Nephron (organoid): ENCODE results near the gene EGFR.

Experiments
- H3K27ac Mint-ChIP-seq, 3 experiments: 2 replicates each; pipeline ENCODE4 v1.8.0; 2020; ENCODE audit warnings: mixed read lengths in 3 of 3, mild to moderate bottlenecking in 2 of 3, moderate library complexity in 1 of 3
- H3K27me3 Mint-ChIP-seq: 2 replicates; pipeline ENCODE4 v1.8.0; 2021; ENCODE audit warnings: low read depth, mild to moderate bottlenecking, moderate library complexity, mixed read lengths
- H3K36me3 Mint-ChIP-seq: 2 replicates; pipeline ENCODE4 v1.8.0; 2020; ENCODE audit warnings: low read depth, mixed read lengths
- H3K4me1 Mint-ChIP-seq: 2 replicates; pipeline ENCODE4 v1.8.0; 2020; ENCODE audit warnings: mixed read lengths
- H3K4me3 Mint-ChIP-seq, 3 experiments: 2 replicates each; pipeline ENCODE4 v1.8.0; 2020; ENCODE audit warnings: mild to moderate bottlenecking in 3 of 3, mixed read lengths in 3 of 3, moderate library complexity in 2 of 3
- H3K9me3 Mint-ChIP-seq: 2 replicates; pipeline ENCODE4 v1.8.0; 2020; ENCODE audit warnings: mixed read lengths
- TF ChIP-seq, protein P1 (sequence below), 3 experiments: fragments of 200-600 bp; sonication (generic); IDR thresholded peaks; one replicate each; pipeline ENCODE4 v1.5.0; 2021; ENCODE audit warnings: antibody characterized with exemption in 3 of 3; ENCODE audit not compliant: unreplicated experiment in 3 of 3

EGFR gene

GRCh38 chr7:54981913-54982312 is 36.9 kb upstream of the EGFR start:
- H3K4me3 Mint-ChIP-seq, result no peak overlapping the region
- H3K36me3 Mint-ChIP-seq, result no peaks in the 10 kb centered on the region
- no peak overlapping the region for H3K27ac Mint-ChIP-seq
- TF ChIP-seq, protein P1, sequence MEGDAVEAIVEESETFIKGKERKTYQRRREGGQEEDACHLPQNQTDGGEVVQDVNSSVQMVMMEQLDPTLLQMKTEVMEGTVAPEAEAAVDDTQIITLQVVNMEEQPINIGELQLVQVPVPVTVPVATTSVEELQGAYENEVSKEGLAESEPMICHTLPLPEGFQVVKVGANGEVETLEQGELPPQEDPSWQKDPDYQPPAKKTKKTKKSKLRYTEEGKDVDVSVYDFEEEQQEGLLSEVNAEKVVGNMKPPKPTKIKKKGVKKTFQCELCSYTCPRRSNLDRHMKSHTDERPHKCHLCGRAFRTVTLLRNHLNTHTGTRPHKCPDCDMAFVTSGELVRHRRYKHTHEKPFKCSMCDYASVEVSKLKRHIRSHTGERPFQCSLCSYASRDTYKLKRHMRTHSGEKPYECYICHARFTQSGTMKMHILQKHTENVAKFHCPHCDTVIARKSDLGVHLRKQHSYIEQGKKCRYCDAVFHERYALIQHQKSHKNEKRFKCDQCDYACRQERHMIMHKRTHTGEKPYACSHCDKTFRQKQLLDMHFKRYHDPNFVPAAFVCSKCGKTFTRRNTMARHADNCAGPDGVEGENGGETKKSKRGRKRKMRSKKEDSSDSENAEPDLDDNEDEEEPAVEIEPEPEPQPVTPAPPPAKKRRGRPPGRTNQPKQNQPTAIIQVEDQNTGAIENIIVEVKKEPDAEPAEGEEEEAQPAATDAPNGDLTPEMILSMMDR (IDR thresholded peaks at IDR 0.05; ENCODE audit: unreplicated experiment in 3 of 3), result no peak
- H3K27me3 Mint-ChIP-seq, result no peaks in the 10 kb centered on the region
- no peaks in the 10 kb centered on the region for H3K4me1 Mint-ChIP-seq
- no peaks in the 10 kb centered on the region for H3K9me3 Mint-ChIP-seq

GRCh38 chr7:54985426-54986330 is 33.1 kb upstream of the EGFR start:
- H3K36me3 Mint-ChIP-seq, result no peaks in the 10 kb centered on the region
- TF ChIP-seq, protein P1 (IDR thresholded peaks at IDR 0.05; ENCODE audit: unreplicated experiment in 3 of 3), result no peak
- no peak overlapping the region for H3K4me3 Mint-ChIP-seq
- no peaks in the 10 kb centered on the region for H3K4me1 Mint-ChIP-seq
- H3K27me3 Mint-ChIP-seq, result no peaks in the 10 kb centered on the region
- H3K9me3 Mint-ChIP-seq, result no peaks in the 10 kb centered on the region
- no peak overlapping the region for H3K27ac Mint-ChIP-seq

GRCh38 chr7:54986716-54987115 is 32.1 kb upstream of the EGFR start:
- H3K9me3 Mint-ChIP-seq, result peaks cover 3% of the 10 kb centered on the region
- no peaks in the 10 kb centered on the region for H3K4me1 Mint-ChIP-seq
- H3K27ac Mint-ChIP-seq, result no peak overlapping the region
- H3K27me3 Mint-ChIP-seq, result no peaks in the 10 kb centered on the region
- TF ChIP-seq, protein P1 (IDR thresholded peaks at IDR 0.05; ENCODE audit: unreplicated experiment in 3 of 3), result no peak
- no peak overlapping the region for H3K4me3 Mint-ChIP-seq
- no peaks in the 10 kb centered on the region for H3K36me3 Mint-ChIP-seq

DNA sequence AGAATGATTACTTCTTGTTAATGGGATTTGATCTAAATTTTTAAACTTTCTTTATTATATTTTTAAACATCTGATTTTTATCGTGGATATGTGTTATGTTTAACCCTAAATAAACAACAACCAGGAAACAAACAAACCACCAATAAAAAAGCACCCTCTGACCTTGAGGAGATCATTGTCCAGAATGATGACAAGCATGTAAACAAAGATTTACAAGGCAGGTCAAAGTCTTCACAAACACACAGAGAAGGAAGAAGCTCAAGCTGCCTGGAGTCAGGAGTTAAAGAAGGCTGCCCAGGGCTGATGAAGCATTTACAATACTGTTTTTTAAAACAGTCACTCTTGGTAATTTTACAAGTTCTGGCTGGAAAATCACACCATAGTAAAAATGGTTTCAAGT is 31.0 kb upstream of the EGFR start:
- Mint-ChIP-seq H3K27me3 (no peaks in the 10 kb centered on the region), H3K9me3 (peaks cover 3% of the 10 kb centered on the region), H3K27ac (no peak overlapping the region), H3K4me1 (no peaks in the 10 kb centered on the region), H3K4me3 (no peak overlapping the region), H3K36me3 (no peaks in the 10 kb centered on the region)
- TF ChIP-seq, protein P1 (IDR thresholded peaks at IDR 0.05; ENCODE audit: unreplicated experiment in 3 of 3), result no peak

DNA sequence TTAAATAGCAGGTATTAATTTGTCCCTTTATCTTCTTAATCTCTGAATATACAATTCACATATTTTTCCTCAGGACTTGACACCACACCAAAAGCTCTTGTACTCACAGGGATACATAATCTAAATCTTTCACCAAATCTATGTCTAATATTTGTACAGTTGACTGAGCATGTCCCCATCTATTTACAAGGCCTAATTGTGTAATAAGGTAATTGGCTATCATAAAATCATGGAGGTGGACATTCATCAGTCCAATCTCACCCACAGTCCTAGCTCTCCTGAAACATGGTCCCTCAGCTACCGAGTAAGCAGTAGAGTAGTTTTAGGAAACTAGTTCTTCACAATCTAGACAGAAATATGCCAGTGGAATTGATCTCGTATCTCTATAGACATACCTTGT is 30.3 kb upstream of the EGFR start:
- H3K9me3 Mint-ChIP-seq, result peaks cover 3% of the 10 kb centered on the region
- TF ChIP-seq, protein P1 (IDR thresholded peaks at IDR 0.05; ENCODE audit: unreplicated experiment in 3 of 3), result no peak
- no peaks in the 10 kb centered on the region for H3K36me3 Mint-ChIP-seq
- H3K4me1 Mint-ChIP-seq, result no peaks in the 10 kb centered on the region
- H3K27ac Mint-ChIP-seq, result no peak overlapping the region
- H3K27me3 Mint-ChIP-seq, result no peaks in the 10 kb centered on the region
- H3K4me3 Mint-ChIP-seq, result no peak overlapping the region
